SJCRH30 (cell line): Measurements from ENCODE around the gene A1BG. TPM values are rescaled to one million over a fixed set of nuclear protein-coding genes. Genes with fewer than 3 reads are reported as not detected.

Experiments used
- DNase-seq, 2 experiments: peaks; one replicate each; pipeline ENCODE4 v3.0.0-alpha.2; 2015 to 2020
- H3K27ac ChIP-seq: fragments of 250-450 bp; sonication (Bioruptor Pico); 2 replicates; pipeline ENCODE4 v1.5.1; 2020; ENCODE audit warnings: mild to moderate bottlenecking, moderate library complexity
- H3K27me3 ChIP-seq: fragments of 250-450 bp; sonication (Bioruptor Pico); 2 replicates; pipeline ENCODE4 v1.5.1; 2020; ENCODE audit warnings: mild to moderate bottlenecking, moderate library complexity
- H3K36me3 ChIP-seq: fragments of 250-450 bp; sonication (Bioruptor Pico); 2 replicates; pipeline ENCODE4 v1.5.1; 2020; ENCODE audit warnings: mild to moderate bottlenecking, moderate library complexity
- H3K4me1 ChIP-seq: fragments of 250-450 bp; sonication (Bioruptor Pico); 2 replicates; pipeline ENCODE4 v1.5.1; 2020; ENCODE audit warnings: mild to moderate bottlenecking, moderate library complexity
- H3K4me3 ChIP-seq: fragments of 250-450 bp; sonication (Bioruptor Pico); 2 replicates; pipeline ENCODE4 v1.5.1; 2020; ENCODE audit warnings: mild to moderate bottlenecking, moderate library complexity
- H3K9me3 ChIP-seq: fragments of 250-450 bp; sonication (Bioruptor Pico); replicated peaks from 2 replicates; pipeline ENCODE4 v1.5.1; 2020; ENCODE audit warnings: mild to moderate bottlenecking, moderate library complexity
- total RNA-seq: library from RNA; depleted of rRNA; stranded (reverse); fragments of >200 nt; shearing (Covaris generic); gene quantifications from 2 replicates; pipeline ENCODE4 v1.2.3, GENCODE V29; 2014

The A1BG gene
- total RNA-seq, 1 experiment from 2014 or later, result 10.2 TPM

GRCh38 chr19:58374200-58374599, 20.9 kb upstream of the A1BG start:
- Histone ChIP-seq H3K4me1 (no peaks in the 10 kb centered on the region), H3K9me3 (no peaks in the 10 kb centered on the region), H3K27me3 (no peaks in the 10 kb centered on the region), H3K36me3 (no peaks in the 10 kb centered on the region), H3K27ac (no peak overlapping the region), H3K4me3 (no peak overlapping the region)
- DNase-seq, result no peak

- Histone ChIP-seq H3K4me3 (no peak overlapping the region), H3K27ac (no peak overlapping the region), H3K27me3 (no peaks in the 10 kb centered on the region), H3K9me3 (no peaks in the 10 kb centered on the region), H3K36me3 (no peaks in the 10 kb centered on the region), H3K4me1 (no peaks in the 10 kb centered on the region)
- no peak for DNase-seq
Measured at GRCh38 chr19:58372311-58373133, 19.2 kb upstream of the A1BG start.

- H3K36me3 ChIP-seq, result no peaks in the 10 kb centered on the region
- no peaks in the 10 kb centered on the region for H3K27me3 ChIP-seq
- no peak for DNase-seq
- no peak overlapping the region for H3K27ac ChIP-seq
- no peaks in the 10 kb centered on the region for H3K4me1 ChIP-seq
- no peak overlapping the region for H3K4me3 ChIP-seq
- H3K9me3 ChIP-seq, result no peaks in the 10 kb centered on the region
Measured at GRCh38 chr19:58368561-58369360, 15.5 kb upstream of the A1BG start.

- Histone ChIP-seq H3K9me3 (no peaks in the 10 kb centered on the region), H3K4me1 (no peaks in the 10 kb centered on the region), H3K27ac (no peak overlapping the region), H3K27me3 (no peaks in the 10 kb centered on the region), H3K36me3 (no peaks in the 10 kb centered on the region), H3K4me3 (no peak overlapping the region)
- DNase-seq, result no peak
Measured at GRCh38 chr19:58367698-58368454, 14.6 kb upstream of the A1BG start.

GRCh38 chr19:58366585-58367430, 13.5 kb upstream of the A1BG start:
- Histone ChIP-seq H3K9me3 (no peaks in the 10 kb centered on the region), H3K27ac (no peak overlapping the region), H3K4me3 (no peak overlapping the region)

GRCh38 chr19:58364146-58364545, 10.9 kb upstream of the A1BG start:
- no peaks in the 10 kb centered on the region for H3K27me3 ChIP-seq
- no peak overlapping the region for H3K4me3 ChIP-seq
- H3K27ac ChIP-seq, result no peak overlapping the region
- no peaks in the 10 kb centered on the region for H3K36me3 ChIP-seq
- no peaks in the 10 kb centered on the region for H3K9me3 ChIP-seq
- H3K4me1 ChIP-seq, result no peaks in the 10 kb centered on the region
- no peak for DNase-seq

More at GRCh38 chr19:58366585-58367430, 13.5 kb upstream of the A1BG start:
- no peaks in the 10 kb centered on the region for H3K36me3 ChIP-seq
- H3K27me3 ChIP-seq, result no peaks in the 10 kb centered on the region
- no peak for DNase-seq
- no peaks in the 10 kb centered on the region for H3K4me1 ChIP-seq

GRCh38 chr19:58362272-58362994, 9.1 kb upstream of the A1BG start, which contains the start of gene ZNF497:
Gene ZNF497, minus strand, starts transcription at chr19:58362751. Its CDS starts 5,116 bp downstream, at chr19:58357635.
- DNase-seq, result peak; percentile 96
- Histone ChIP-seq H3K27me3 (no peaks in the 10 kb centered on the region), H3K4me3 (peak within 1 kb of the TSS; percentile 75), H3K27ac (peak within 1 kb of the TSS; percentile 80), H3K36me3 (no peaks in the 10 kb centered on the region), H3K9me3 (no peaks in the 10 kb centered on the region), H3K4me1 (no peaks in the 10 kb centered on the region)

- peak; percentile 73 to 74 for DNase-seq
- Histone ChIP-seq H3K27ac (peak overlapping the region; percentile 80), H3K4me1 (no peaks in the 10 kb centered on the region), H3K9me3 (no peaks in the 10 kb centered on the region), H3K36me3 (no peaks in the 10 kb centered on the region), H3K27me3 (no peaks in the 10 kb centered on the region), H3K4me3 (peak overlapping the region; percentile 75)
Measured at GRCh38 chr19:58361900-58362271, 8.6 kb upstream of the A1BG start.

GRCh38 chr19:58357481-58358145, 4.3 kb upstream of the A1BG start:
- Histone ChIP-seq H3K4me1 (no peaks in the 10 kb centered on the region), H3K9me3 (no peaks in the 10 kb centered on the region), H3K27ac (no peak overlapping the region), H3K27me3 (no peaks in the 10 kb centered on the region), H3K4me3 (no peak overlapping the region), H3K36me3 (no peaks in the 10 kb centered on the region)
- DNase-seq, result no peak

- H3K27ac ChIP-seq, result no peak overlapping the region
- H3K27me3 ChIP-seq, result no peaks in the 10 kb centered on the region
- no peak for DNase-seq
- H3K4me1 ChIP-seq, result no peaks in the 10 kb centered on the region
- no peaks in the 10 kb centered on the region for H3K36me3 ChIP-seq
- no peaks in the 10 kb centered on the region for H3K9me3 ChIP-seq
- H3K4me3 ChIP-seq, result no peak overlapping the region
Measured at GRCh38 chr19:58356766-58357480, 3.6 kb upstream of the A1BG start.

GRCh38 chr19:58355908-58356765, 2.8 kb upstream of the A1BG start:
- Histone ChIP-seq H3K27ac (no peak overlapping the region), H3K36me3 (no peaks in the 10 kb centered on the region), H3K4me1 (no peaks in the 10 kb centered on the region), H3K9me3 (no peaks in the 10 kb centered on the region), H3K4me3 (no peak overlapping the region), H3K27me3 (no peaks in the 10 kb centered on the region)
- no peak for DNase-seq

GRCh38 chr19:58355215-58355796, 2.0 kb upstream of the A1BG start:
- no peak overlapping the region for H3K4me3 ChIP-seq
- DNase-seq, result no peak
- H3K4me1 ChIP-seq, result no peaks in the 10 kb centered on the region
- H3K36me3 ChIP-seq, result no peaks in the 10 kb centered on the region
- no peaks in the 10 kb centered on the region for H3K27me3 ChIP-seq
- no peaks in the 10 kb centered on the region for H3K9me3 ChIP-seq
- no peak overlapping the region for H3K27ac ChIP-seq
